Amygdala (tissue), 56 donors: Measurements from ENCODE around the gene CAVIN4.

Source experiments
- DNase-seq, 56 donors: peaks; one replicate each; lab custom pipeline; 2025; lab: John Stamatoyannopoulos, UW

The CAVIN4 gene, protein sequence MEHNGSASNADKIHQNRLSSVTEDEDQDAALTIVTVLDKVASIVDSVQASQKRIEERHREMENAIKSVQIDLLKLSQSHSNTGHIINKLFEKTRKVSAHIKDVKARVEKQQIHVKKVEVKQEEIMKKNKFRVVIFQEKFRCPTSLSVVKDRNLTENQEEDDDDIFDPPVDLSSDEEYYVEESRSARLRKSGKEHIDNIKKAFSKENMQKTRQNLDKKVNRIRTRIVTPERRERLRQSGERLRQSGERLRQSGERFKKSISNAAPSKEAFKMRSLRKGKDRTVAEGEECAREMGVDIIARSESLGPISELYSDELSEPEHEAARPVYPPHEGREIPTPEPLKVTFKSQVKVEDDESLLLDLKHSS

DNA sequence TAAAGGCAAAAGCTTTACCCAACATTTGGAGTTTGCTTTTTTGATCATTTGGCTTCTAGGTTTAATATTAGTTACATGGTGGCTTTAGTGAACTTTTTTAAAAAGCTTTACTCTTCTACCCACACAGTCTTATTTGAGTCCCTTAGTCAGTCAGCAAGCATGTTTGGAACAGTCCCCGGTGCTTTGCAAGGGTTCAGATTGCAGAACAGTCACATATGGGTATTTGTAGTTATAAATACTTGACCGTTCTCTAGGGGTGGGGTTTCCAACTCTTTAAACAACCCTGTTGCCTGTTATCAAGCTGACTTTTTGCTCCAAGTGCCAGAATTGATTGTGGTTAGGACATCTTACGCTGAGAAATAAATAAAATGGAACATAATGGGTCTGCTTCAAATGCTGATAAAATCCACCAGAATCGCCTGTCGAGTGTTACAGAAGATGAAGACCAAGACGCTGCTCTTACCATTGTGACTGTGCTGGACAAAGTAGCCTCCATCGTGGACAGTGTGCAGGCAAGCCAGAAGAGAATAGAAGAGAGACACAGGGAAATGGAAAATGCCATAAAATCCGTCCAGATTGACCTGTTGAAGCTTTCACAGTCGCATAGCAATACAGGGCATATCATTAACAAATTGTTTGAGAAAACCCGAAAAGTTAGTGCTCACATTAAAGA is at the start of gene CAVIN4:
TSS of gene CAVIN4 (plus strand) at position 304 of the 673 bp plus-strand sequence. CDS start at position 369, 65 bp downstream.
- no peak for DNase-seq

DNA sequence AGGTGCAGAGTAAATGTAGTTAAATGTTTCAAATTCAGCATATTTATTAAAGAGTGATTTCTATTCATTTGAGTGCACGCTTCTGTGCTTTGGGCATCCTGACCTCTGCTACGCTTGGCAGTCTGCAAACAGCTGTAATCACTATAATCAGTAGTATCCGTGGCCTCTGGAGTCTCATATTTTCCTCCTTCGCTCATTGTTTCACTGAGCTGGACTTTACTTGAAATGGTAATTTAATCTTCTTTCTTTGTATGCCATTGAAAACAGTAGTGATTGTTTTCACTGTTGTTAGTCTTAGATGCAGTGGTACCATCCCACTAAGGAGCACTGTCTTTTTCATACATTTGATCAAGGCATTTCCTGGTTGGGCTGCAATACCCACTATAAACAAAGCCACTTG is 43.5 kb upstream of the CAVIN4 start:
- DNase-seq = no peak

DNA sequence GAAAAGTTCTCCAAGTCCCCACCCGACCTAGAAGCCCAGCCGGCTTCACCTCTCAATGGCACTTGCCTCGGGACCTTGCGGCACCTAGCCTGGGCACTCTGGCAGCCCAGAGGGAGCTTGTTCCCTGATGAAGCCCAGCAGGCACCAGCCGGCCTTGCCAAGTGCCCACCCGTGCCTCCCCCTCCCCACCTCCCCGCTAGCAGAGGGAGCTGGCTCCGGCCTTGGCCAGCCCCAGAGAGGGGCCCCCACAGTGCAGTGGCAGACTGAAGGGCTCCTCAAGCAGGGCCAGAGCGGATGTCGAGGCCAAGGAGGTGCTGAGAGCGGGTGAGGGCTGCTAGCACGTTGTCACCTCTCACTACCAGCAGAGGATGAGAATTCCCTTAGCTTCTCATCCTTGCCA is 37.6 kb upstream of the CAVIN4 start:
- DNase-seq = no peak

DNA sequence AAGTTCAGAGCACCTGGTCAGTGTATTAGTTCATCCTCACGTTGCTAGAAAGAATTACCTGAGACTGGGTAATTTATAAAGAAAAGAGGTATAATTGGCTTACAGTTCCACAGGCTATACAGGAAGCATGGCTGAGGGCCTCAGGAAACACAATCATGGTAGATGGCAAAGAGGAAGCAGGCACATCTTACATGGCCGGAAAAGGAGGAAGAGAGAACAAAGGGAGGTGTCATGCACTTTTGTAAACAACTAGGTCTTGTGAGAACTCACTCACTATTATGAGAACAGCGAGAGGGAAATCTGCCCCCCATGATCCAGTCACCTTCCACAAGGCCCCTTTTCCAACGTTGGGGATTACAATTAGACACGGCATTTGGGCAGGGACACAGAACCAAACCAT is 28.8 kb upstream of the CAVIN4 start:
- no peak for DNase-seq

DNA sequence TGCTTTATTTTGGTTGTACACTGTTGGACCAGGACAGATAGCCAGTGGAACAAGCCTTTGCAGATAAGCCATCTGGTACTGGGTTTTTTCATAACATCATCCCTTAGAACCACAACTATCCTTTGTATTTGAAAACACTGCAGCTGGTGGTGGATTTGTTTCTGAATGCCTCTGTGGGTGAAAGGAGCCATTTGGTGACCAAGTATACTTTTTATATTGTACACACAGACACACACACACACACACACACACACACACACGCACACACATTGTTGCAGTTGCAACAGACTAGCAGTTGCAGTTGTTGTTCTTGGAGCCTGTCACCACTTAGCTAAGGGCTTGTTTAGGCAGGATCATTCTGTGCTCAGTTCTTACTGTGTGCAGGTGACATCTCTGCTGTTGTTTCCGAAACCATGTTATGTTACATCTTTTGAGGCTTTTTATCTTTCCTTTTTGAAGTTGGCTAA is 22.9 kb upstream of the CAVIN4 start:
- DNase-seq = peak in 42 of 56 donors; percentile 4 to 75 (median 26)

DNA sequence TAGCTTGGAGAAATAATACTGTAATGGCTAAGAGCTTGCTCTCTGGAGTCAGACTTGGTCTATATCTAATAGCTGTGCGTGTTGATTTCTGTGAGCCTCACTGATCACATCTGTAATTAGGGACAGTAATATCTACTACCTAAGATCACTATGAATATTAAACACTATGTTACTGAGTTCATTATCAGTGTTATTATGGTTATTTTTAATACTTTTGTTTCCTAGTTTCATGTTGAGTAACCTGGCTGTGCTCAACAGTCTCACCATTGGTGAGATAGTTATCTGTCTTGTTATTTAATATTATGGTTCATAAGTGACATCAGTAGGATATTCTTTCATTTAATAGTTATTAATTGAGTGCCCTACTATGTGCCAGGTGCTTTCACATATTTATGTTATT is 22.4 kb upstream of the CAVIN4 start:
- DNase-seq = no peak

DNA sequence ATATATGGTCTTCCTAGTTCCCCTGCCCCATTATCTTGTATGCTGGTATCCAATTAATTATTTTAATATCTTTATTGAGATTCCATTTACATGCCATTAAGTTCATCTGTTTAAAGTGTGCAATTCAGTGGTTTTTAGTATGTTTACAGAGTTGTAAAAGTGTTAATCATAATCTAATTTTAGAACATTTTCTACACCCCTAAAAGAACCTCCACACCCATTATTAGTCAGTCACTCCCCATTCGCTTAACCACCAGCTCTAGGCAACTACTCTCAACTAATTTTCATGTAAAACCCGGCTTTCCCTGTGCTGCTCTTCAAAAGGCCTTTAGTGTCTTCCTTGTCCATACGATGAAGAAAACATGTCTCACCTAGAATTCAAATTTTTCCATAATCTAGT is 20.8 kb upstream of the CAVIN4 start:
- DNase-seq = no peak

DNA sequence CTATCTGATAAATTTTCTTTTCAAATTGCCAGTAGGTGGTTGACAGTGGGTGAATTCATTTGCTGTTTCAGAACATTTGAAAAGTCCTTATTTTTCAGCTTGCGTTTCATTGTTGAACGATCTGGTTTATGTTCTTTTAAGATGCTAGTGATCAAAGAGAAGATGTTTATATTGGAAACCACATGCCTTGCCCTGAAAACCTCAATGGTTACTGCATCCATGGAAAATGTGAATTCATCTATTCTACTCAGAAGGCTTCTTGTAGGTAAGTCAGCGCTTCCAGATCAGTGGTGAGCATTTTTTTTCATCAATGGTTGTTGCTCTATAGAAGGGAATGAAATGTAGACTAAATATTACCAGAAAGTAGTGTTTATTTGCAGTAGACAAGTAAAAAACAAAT is 16.6 kb upstream of the CAVIN4 start:
- DNase-seq = no peak

DNA sequence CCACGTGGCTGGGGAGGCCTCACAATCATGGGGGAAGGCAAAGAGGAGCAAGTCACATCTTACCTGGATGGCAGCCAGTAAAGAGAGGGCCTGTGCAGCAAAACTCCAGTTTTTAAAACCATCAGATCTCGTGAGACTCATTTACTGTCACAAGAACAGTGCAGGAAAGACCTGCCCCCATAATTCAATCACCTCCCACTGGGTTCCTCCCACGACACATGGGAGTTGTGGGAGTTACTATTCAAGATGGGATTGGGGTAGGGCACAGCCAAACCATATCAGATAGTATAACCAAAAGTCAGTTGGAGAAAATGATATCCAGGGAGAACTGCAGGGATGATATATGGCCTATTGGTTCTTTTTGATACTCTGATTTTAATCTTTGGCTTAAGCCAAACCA is 10.0 kb upstream of the CAVIN4 start:
- no peak for DNase-seq

DNA sequence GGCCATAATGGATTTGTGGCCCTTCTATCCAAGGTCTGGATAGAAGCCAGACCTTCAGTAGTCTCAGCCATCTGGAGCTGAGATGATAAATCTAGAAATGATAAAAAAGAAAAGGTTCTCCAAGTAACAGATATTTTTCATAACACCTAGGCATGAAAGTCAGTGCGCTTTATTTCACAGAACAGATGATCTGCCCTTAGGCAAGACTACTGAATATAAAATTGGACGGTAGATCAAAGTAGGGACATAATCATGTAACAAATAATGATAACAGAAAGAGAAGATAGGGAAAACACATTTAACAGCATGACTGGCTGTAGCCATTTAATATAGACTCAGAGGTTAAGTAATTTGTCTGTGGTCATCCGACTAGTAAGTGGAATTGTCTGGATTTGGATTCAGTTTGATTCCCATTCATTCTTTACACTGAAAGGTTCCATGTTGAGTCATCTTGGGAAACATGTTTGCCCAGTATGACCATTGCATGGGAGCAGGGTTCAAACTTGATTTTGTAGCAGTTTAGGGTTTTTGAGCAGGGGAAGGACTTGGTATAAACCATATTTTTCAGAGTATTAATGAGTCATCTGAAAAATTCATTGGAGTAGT is 4.1 kb upstream of the CAVIN4 start:
- DNase-seq = no peak

DNA sequence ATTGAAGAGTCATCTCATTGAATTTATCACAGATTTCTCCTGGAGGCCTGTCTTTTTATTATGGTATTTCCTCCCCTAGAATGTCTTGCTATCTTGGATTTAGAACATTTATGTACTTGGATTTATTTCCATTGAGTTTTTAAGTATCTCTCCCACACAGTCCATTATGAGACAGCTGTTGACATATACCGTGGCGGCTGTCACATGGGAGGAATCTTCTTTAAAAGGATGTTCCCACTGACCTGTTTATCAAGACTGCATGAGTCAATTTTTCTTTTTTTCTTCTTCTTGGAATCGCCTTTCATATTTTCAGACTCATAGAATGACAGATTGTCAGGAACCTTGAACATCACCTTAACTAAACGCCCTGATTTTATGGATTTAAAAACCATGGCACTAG is 2.9 kb upstream of the CAVIN4 start:
- DNase-seq = peak in 1 of 56 donors; percentile 22

DNA sequence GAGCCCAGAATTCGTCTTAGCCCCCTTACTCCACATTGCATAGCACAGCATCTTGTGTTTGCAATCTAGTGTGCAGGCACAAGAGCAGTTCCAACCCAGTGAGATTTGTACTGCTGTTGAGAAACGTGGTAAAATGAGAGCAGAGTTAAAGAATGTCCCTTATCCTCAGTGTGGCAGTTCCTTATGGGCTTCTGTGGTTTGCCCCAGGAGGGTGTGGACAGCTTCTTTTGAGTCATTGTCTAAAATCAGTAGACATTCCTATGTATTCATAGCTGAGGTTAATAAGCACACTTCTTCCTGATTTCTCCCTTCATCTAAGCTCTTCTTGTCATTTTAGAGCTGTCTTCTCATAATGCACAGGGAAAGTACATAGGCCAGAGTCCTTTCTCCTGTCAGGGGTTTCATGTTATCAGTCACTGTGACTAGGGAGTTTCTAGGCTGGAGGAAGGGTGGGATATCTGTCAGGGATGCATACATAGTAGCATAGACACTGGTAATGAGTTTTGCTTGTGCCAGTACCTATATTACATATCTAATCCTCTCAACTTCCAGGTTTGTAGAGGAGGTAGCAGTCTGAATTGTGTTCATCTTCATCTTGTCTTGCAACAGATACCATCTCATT is 2.0 kb upstream of the CAVIN4 start:
- no peak for DNase-seq

DNA sequence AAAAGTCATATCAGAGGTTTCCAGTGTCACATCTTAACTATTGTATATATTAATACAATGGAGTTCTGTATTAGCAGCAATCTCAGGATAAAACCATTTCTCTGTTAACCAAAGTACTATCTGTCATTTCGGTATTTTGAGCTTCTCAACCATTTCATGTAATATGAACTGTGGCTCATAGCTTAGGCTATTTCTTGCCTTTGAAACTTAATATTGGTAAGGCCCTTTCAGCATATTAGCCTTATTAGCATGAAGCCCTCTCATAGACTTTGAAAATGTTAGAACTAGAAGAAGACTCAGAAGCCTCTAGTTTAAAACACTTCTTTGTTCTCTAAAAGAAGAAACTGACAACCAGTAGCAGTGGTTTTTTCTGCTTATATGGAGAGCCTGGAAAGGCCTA is 731 bp downstream of the CAVIN4 start:
- DNase-seq = no peak

DNA sequence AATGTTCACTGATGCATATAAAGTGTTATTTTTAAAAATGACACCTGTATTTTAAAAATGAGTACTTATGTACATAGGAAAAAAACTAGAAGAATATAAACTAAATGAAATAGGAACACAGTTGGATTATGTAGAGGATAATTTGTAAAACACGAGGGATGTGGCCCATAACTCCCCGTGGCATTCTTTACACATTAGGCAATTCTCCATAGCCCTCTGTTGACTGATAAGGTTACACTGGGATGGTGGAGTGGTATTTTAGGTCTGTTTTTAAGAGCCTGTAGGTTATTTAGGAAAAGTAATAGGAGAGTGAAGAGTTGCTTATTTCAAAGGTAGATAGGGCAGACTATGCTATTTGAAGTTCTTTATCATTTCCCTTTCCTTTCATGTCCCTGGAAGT is 1.8 kb downstream of the CAVIN4 start:
- DNase-seq = no peak

DNA sequence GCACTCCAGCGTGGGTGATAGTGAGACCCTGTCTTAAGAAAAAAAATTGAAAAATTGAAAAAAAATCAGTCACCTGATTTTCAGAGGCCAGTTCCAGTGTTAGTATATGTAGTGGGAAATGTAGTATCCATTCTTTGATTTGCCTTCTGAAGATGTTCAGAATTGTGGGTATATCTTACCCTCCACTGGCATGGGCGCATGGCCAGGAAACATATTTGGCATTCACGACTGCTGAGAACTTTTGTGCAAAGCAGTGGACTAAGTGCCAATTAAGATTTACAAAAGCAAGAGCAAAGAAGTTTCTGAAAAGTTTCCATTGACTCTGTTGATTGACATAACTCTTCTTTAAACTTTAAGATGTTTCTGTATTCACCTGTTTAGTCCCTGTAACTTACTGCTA is 2.4 kb downstream of the CAVIN4 start:
- no peak for DNase-seq

DNA sequence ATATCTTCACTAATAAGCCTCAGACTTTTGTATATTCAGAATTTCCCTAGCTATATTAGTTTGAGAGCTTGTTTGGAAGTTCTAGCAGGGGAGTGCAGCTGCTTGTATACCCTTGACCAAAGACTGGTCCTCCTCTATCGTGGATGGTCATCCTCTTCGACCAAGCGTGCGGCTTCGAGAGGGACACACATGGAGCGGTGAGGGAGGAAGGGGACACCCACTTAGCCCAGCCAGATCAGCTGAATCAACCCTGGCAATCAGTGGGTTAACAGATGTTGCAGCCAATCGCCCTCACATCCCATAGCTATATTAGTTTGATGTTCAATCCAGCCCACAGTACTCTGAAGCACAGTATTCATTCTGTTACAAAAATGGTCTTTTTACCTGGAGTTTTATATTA is 3.2 kb downstream of the CAVIN4 start:
- DNase-seq = no peak

DNA sequence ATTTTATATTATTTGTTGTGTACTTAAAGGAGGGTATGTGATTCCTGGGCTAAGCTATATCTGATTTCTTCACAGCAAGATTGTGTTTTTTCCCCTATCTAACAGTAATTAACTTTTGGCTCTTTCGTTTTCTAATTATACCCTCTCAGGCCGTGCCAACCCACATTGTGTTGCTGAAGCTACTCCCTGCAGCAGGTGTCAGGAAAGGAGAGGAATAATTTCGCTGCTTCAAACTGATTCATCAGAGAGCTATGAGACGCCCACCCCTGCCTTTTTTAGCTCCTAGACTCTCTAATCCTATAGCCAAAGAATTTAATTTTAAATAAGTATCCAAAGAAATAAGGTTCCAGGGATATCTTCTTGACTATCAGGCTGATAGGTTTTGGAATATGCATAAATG is 3.8 kb downstream of the CAVIN4 start:
- DNase-seq = peak in 2 of 56 donors; percentile 4 to 26

DNA sequence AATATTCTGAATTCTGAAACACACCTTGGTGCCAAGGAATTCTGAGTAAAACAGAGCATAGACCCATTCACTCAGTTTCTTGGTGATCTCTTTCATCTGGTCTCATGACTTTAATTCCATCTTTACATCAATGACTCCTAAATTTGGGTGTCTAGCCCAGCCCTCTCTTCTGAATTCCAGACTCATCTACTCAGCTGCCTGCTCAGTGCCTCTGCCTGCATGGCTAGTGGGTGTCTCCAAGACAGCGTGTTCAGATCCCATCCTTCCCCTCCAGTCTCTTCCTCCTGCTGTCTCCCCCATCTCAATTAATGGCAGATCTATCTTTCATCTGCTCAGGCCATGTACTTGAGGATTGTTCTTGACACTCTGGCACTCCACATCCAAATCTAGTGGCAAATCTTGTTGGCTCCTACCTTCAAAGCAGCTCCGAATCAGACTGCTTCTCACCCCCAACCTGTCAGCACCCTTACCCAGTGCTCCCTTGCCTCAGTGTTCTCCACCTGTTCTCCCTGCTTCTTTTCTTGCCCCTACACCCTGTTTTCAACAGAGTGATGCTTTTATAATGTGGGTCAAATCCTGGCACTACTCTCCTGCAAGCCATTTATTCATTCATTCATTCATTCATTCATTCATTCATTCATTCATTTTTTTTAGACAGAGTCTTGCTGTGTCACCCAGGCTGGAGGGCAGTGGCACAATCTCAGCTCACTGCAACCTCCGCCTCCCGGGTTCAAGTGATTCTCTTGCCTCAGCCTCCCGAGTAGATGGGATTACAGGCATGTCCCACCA is 5.3 kb downstream of the CAVIN4 start:
- DNase-seq = no peak

DNA sequence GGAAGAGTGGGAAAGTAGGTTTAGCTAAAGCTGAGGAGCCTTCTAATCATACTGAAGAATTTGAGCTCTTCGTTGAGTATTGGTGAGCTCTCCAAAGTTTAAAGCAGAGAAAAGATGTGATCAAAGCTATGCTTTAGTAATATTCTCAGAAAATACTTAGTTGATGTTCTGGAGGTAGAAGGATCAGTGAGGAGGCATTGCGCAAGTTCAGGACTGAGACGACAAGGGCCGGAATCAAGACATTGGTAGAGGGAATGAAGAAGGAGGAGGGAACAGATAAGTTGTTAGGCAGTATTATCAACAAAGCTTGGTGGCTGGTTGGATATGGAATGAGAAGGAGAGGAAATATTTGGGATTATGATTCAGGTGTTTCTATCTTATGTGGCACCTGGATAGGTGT is 7.1 kb downstream of the CAVIN4 start:
- DNase-seq = no peak

DNA sequence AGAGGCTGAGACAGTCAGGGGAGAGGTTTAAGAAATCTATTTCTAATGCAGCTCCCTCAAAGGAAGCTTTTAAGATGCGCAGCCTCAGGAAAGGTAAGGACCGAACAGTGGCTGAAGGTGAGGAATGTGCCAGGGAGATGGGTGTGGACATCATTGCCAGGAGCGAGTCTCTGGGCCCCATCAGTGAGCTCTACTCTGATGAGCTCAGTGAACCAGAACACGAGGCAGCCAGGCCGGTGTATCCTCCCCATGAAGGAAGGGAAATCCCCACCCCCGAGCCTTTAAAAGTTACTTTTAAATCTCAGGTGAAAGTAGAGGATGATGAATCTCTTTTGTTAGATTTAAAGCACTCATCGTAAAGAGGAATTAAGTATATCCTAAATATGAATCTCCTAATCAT is 8.2 kb downstream of the CAVIN4 start:
- DNase-seq = no peak
